KOPT-K1 (cell line): ENCODE results near the gene FGF22.
A peak's percentile ranks its signal among the peaks of the same experiment; 100 is the strongest.
"Not testable (repeated sequence)": the region's sequence is repeated elsewhere in the genome, so short reads cannot be mapped to it uniquely, and the experiment has no call there.

Experiments
- H3K27ac ChIP-seq: fragments of 200-600 bp; sonication (generic); 2 replicates; pipeline ENCODE4 v1.5.1; 2016; ENCODE audit warnings: antibody characterized with exemption, mild to moderate bottlenecking, low read depth, low read length; ENCODE audit not compliant: poor library complexity, severe bottlenecking
- H3K36me3 ChIP-seq: fragments of 200-600 bp; sonication (generic); 2 replicates; pipeline ENCODE4 v1.5.1; 2017; ENCODE audit warnings: antibody characterized with exemption, mild to moderate bottlenecking, low read length, moderate library complexity; ENCODE audit not compliant: insufficient read depth
- H3K9me3 ChIP-seq: fragments of 200-600 bp; sonication (generic); 2 replicates; pipeline ENCODE4 v1.5.1; 2017; ENCODE audit warnings: antibody characterized with exemption, low read length, mild to moderate bottlenecking; ENCODE audit not compliant: insufficient read depth, poor library complexity, severe bottlenecking

The FGF22 gene

GRCh38 chr19:623974-624373 lies 15.7 kb upstream of the FGF22 start:
- peaks cover 88% of the 10 kb centered on the region for H3K36me3 ChIP-seq
- no peaks in the 10 kb centered on the region for H3K9me3 ChIP-seq
- H3K27ac ChIP-seq = no peak overlapping the region

GRCh38 chr19:624433-625109 lies 15.1 kb upstream of the FGF22 start:
- Histone ChIP-seq H3K9me3 (no peaks in the 10 kb centered on the region), H3K36me3 (peaks cover 87% of the 10 kb centered on the region), H3K27ac (no peak overlapping the region)

GRCh38 chr19:625257-625656 lies 14.4 kb upstream of the FGF22 start:
- H3K9me3 ChIP-seq = no peaks in the 10 kb centered on the region
- H3K36me3 ChIP-seq = peaks cover 86% of the 10 kb centered on the region
- no peak overlapping the region for H3K27ac ChIP-seq

DNA sequence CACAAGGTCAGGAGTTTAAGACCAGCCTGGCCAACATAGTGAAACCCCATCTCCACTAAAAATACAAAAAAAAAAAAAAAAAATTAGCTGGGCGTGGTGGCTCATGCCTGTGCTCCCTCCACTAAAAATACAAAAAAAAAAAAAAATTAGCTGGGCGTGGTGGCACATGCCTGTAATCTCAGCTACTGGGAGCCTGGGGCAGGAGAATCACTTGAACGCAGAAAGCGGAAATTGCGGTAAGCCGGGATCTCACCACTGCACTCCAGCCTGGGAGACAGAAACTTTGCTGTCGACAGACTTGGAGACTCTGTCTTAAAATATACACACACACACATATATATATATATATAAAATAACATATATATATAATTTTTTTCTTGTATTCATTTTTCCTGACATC lies 13.1 kb upstream of the FGF22 start:
- peaks cover 87% of the 10 kb centered on the region for H3K36me3 ChIP-seq
- H3K27ac ChIP-seq, H3K9me3 ChIP-seq: not testable (repeated sequence)

DNA sequence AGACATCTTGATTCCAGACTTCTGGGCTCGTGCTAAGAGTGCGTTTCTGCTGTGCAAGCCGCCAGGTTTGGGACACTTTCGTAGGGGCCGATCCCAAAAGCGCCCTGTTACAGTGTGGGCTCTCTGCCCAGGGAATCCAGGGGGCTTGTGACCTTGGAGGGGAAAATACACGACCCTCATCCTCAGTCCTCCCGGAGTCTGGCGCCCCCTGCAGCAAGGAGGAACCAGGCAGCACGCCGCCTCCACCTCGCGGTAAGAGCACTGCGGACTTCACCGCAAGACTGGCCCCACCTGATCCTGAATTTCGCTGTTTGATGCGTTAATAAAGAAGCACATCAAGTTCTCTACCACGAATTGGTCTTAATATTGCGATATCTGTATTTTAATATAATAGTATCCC lies 11.5 kb upstream of the FGF22 start:
- no peak overlapping the region for H3K27ac ChIP-seq
- peaks cover 71% of the 10 kb centered on the region for H3K36me3 ChIP-seq
- no peaks in the 10 kb centered on the region for H3K9me3 ChIP-seq

DNA sequence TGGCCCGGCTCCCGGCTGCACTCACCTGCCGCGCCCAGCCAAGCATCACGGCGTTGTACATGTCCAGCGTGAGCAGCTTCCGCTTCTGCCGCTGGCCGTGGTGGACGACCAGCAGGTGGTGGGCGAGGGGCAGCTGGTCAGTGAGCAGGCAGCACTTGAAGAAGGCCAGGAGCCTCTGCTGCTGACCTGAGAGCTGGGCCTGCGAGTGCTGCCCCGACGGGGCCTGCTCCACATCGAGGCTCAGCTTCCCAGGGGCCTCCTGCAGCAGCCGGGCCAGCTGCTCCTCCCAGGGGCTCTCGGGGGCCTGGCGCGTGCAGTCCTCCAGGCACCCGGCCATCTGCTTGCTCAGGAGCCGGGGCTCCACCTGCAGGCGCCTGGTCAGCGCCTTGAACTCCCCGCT lies 10.2 kb upstream of the FGF22 start:
- H3K36me3 ChIP-seq = peaks cover 58% of the 10 kb centered on the region
- not testable (repeated sequence) for H3K27ac ChIP-seq, H3K9me3 ChIP-seq

DNA sequence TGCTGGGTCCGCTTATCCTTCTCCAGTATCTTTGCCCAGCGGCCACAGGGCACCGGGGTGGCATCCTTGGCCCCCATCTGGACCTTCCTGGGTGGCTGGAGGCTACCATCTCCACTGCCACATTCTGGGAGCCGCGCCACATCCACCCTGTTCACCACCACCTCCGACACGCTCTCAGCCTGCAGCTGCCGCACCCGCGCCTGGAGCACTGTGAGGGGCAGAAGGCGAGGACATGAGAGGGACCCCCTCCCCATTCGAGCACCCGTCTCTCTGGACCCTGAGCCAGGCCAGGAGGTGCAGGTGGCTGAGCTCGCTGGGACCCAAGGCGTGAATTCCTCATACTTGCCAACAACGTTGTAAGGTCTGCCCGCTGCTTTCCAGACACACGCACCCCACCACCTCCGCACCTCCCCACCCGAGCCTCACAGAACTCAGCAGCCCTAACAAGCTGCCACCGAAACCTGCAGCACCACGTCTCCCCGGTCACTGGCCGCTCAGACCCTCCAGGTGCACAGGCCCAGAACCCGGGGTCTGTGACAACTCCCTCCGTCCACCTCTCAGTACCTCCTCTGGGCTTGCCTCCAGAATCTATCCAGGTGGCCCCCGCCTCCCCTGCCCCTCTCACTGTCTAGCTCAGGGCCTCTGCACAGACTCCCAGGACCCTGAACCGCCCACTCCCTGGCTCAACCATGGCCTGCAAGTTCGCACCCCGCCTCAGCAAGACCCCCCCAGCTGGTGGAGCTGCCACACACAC lies 9.5 kb upstream of the FGF22 start:
- Histone ChIP-seq H3K27ac (no peak overlapping the region), H3K9me3 (no peaks in the 10 kb centered on the region), H3K36me3 (peaks cover 52% of the 10 kb centered on the region)

DNA sequence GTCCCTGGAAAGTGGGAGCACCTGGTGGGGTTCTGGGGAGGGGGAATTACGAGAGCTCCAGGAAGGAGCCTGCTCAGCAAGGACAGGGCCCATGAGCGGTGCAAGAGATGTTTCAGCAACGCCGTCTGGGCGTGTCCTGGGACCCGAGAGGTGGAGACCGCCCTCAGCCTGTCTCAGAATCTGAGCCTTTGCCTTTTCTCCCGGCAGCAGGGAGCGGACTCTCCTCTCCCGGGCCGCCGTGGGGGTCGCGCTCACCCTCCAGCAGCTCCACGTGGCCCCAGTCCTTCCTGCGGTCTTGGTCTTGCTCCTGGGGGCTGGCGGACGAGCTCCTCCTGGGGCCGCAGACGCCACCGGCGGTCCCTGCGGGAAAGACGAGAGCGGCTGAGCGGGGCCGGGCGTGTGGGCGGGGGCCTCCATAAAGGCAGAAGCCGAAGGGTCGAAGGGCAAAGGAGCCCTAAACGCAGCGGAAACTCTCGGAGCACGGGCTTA lies 7.1 kb upstream of the FGF22 start:
- H3K27ac ChIP-seq = peak overlapping the region; percentile 61
- peaks cover 36% of the 10 kb centered on the region for H3K36me3 ChIP-seq
- H3K9me3 ChIP-seq = no peaks in the 10 kb centered on the region

DNA sequence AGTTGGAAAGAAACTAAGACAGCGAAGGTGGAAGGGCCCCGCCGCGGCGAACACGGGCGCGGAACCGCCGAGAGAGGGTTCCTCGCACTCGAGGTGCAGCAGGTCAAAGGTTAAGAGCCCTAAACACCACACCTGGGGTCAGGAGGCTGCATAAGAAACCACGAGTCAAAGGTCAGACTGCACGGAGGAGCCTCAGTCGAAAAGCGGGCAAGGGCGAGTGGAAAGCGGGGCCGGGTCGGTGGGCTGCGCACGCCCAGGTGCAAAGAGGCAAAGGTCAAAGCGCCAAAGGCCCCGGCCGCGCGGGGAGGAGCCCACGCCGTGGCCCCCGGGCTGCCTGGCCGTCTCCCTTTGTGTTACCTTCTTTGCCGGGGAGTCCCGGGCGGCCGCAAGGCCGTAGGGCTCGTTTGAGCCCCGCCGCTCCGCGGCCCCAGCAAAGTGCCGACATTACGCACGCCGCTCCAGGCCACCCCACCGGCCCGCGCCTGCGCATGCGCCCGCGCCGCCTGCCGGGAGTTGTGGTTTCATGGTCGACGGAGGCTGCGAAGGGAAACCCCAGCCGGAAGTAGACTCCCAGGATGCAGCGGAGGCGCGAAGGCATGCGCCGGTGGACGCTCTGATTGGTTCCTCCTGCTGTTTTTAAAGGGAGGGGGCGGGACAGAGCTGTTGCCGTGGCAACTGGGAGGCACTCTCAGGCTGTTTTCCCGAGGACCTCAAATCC lies 6.5 kb upstream of the FGF22 start, which contains the start of gene POLRMT:
TSS of gene POLRMT (minus strand) at position 470 of the 718 bp plus-strand sequence. CDS start at position 445, 25 bp downstream.
- Histone ChIP-seq H3K36me3 (peaks cover 30% of the 10 kb centered on the region), H3K9me3 (no peaks in the 10 kb centered on the region), H3K27ac (peak within 1 kb of the TSS; percentile 61)

- peaks cover 22% of the 10 kb centered on the region for H3K36me3 ChIP-seq
- no peaks in the 10 kb centered on the region for H3K9me3 ChIP-seq
- peak overlapping the region; percentile 61 for H3K27ac ChIP-seq
Observed at GRCh38 chr19:633786-634639, 5.7 kb upstream of the FGF22 start.

- Histone ChIP-seq H3K27ac (no peak overlapping the region), H3K36me3 (peaks cover 13% of the 10 kb centered on the region; the same call in 1 of the 2 replicates), H3K9me3 (no peaks in the 10 kb centered on the region)
Observed at GRCh38 chr19:634975-635652, 4.6 kb upstream of the FGF22 start.

DNA sequence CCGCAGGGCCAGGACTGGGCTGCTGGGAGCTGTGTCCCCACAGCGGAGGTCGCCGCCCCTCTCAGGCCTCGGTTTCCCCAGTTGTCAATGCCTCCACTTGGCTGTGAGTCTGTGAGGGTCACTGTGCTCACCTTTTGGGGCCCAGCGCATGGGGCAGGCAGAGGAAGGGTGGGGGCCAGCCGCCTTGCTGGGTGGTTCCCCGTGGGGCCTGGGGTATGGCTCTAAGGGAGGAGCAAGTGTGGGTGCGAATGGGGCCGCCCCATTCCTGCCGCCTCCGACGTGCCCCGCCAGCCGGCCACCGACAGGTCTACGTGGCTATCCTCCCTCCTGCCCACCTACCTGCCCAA lies 800 bp upstream of the FGF22 start:
- peaks cover 6% of the 10 kb centered on the region; the same call in 1 of the 2 replicates for H3K36me3 ChIP-seq
- no peaks in the 10 kb centered on the region for H3K9me3 ChIP-seq
- no peak overlapping the region for H3K27ac ChIP-seq

DNA sequence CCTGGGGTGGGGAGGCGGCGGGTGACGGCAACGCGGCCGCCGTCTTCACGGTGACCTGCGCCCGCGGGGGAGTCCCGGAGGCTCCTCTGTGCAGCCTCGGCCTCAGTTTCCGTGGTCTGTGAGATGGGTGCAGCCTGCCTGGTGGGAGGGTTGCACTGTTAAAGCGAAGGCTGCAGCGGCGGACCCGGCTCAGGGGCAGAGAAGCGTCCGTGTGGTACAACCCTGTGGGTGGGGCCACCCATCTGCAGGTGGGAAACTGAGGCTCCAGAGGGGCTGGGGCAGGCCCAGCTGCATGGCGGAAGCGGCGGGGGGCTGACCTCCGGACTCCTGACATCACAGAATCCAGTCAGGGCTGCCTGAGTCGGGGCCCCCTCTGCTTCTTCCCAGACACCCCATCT lies 481 bp downstream of the FGF22 start:
- Histone ChIP-seq H3K9me3 (no peaks in the 10 kb centered on the region), H3K27ac (no peak overlapping the region), H3K36me3 (peaks cover 19% of the 10 kb centered on the region; the same call in 1 of the 2 replicates)

- Histone ChIP-seq H3K9me3 (no peaks in the 10 kb centered on the region), H3K27ac (no peak overlapping the region), H3K36me3 (peaks cover 23% of the 10 kb centered on the region)
Observed at GRCh38 chr19:640606-641189, 1.0 kb downstream of the FGF22 start.
